ENCODE data around the gene TBX21. TPM values are rescaled to one million over a fixed set of nuclear protein-coding genes. Genes with fewer than 3 reads are reported as not detected.
A peak's percentile ranks its signal among the peaks of the same experiment; 100 is the strongest.

TBX21 gene
- total RNA-seq (10 to 100 TPM; 10.6 to 12.3 TPM), total RNA-seq (3.0 to 778 (median 29.8) reads per million in 172 experiments)
- polyA plus RNA-seq (2013, experiment 1 of 2): 14.3 TPM
- 12.8 TPM for polyA plus RNA-seq (2013, experiment 2 of 2)

GRCh38 chr17:47733047-47733673 is at the start of gene TBX21:
TBX21 (plus strand) TSS chr17:47733236; CDS start chr17:47733455, 219 bp downstream.
- H3K27ac Mint-ChIP-seq: peak within 1 kb of the TSS; percentile 85
- ChIA-PET POLR2A (interaction anchor here (0.7 to 1.6 kb wide), 10 partner anchors 8 to 162 kb away, joined by 3 to 11 read pairs (median 4); partner anchors contain the start of genes KPNB1, LRRC46, MRPL10 and SP2), CTCF (interaction anchor here (0.6 to 2.6 kb wide), 19 partner anchors 9 to 157 kb away, joined by 3 to 19 read pairs (median 4); partner anchors contain the start of gene KPNB1)
- Histone ChIP-seq H3K4me1 (ENCODE audit: insufficient read depth, low read length) (peaks cover 67% of the 10 kb centered on the region), H3K4me3 (ENCODE audit: low read length) (peak within 1 kb of the TSS; percentile 90), H3K36me3 (ENCODE audit: insufficient read depth, low read length) (no peaks in the 10 kb centered on the region), H3K9me3 (ENCODE audit: control insufficient read depth in 1 of 2, insufficient read depth in 1 of 2, low read length in 2 of 2) (no peaks in the 10 kb centered on the region), H3K27me3 (ENCODE audit: control insufficient read depth in 1 of 2, insufficient read depth in 2 of 2, low read length in 2 of 2) (peaks cover 0 to 2% of the 10 kb centered on the region in 2 experiments), H3K27ac (ENCODE audit: low read depth in 1 of 2, low read length in 2 of 2) (peak within 1 kb of the TSS in 1 of 2 donors; percentile 64)
- H3K36me3 Mint-ChIP-seq (ENCODE audit: low read depth): no peaks in the 10 kb centered on the region
- peak within 1 kb of the TSS; percentile 95 for H3K4me3 Mint-ChIP-seq
- ATAC-seq (ENCODE audit: poor library complexity): peak; percentile 91
- intact Hi-C loops (cut with DNase I, micrococcal nuclease): no loop called here
- peaks cover 11% of the 10 kb centered on the region for H3K27me3 Mint-ChIP-seq
- no peaks in the 10 kb centered on the region for H3K9me3 Mint-ChIP-seq
- H3K4me1 Mint-ChIP-seq (ENCODE audit: low read depth): peaks cover 28% of the 10 kb centered on the region
- DNase-seq: peak; percentile 79 to 95 (median 87)
- TF ChIP-seq CTCF (IDR thresholded peaks at IDR 0.05): peak; percentile 64

- H3K36me3 ChIP-seq (ENCODE audit: insufficient read depth, low read length): peaks cover 63% of the 10 kb centered on the region
Measured at GRCh38 chr17:47684025-47684424, 49.0 kb upstream of the TBX21 start.

GRCh38 chr17:47684535-47685193 is 48.4 kb upstream of the TBX21 start:
- DNase-seq (no peak), ATAC-seq (ENCODE audit: poor library complexity) (no peak)
- peaks cover 5% of the 10 kb centered on the region for H3K4me1 Mint-ChIP-seq (ENCODE audit: low read depth)
- H3K4me1 ChIP-seq (ENCODE audit: insufficient read depth, low read length): no peaks in the 10 kb centered on the region
- POLR2A ChIA-PET: no interaction called here
- no peaks in the 10 kb centered on the region for H3K27me3 ChIP-seq (ENCODE audit: control insufficient read depth in 1 of 2, insufficient read depth in 2 of 2, low read length in 2 of 2)
- intact Hi-C loops (cut with DNase I, micrococcal nuclease): no loop called here
- H3K36me3 Mint-ChIP-seq (ENCODE audit: low read depth): peaks cover 62% of the 10 kb centered on the region
- H3K4me3 Mint-ChIP-seq: no peak overlapping the region
- CTCF ChIA-PET: no interaction called here
- no peaks in the 10 kb centered on the region for H3K9me3 Mint-ChIP-seq
- peaks cover 57% of the 10 kb centered on the region for H3K36me3 ChIP-seq (ENCODE audit: insufficient read depth, low read length)
- peak overlapping the region; percentile 13 for H3K27ac Mint-ChIP-seq
- no peak overlapping the region for H3K4me3 ChIP-seq (ENCODE audit: low read length)
- H3K27me3 Mint-ChIP-seq: no peaks in the 10 kb centered on the region
- no peak overlapping the region for H3K27ac ChIP-seq (ENCODE audit: low read depth in 1 of 2, low read length in 2 of 2)
- no peak for TF ChIP-seq CTCF (IDR thresholded peaks at IDR 0.05)
- H3K9me3 ChIP-seq (ENCODE audit: control insufficient read depth in 1 of 2, insufficient read depth in 1 of 2, low read length in 2 of 2): no peaks in the 10 kb centered on the region

More at GRCh38 chr17:47684025-47684424, 49.0 kb upstream of the TBX21 start:
- POLR2A ChIA-PET: no interaction called here
- Mint-ChIP-seq H3K4me3 (no peak overlapping the region), H3K36me3 (ENCODE audit: low read depth) (peaks cover 68% of the 10 kb centered on the region), H3K9me3 (no peaks in the 10 kb centered on the region), H3K4me1 (ENCODE audit: low read depth) (peaks cover 5% of the 10 kb centered on the region), H3K27me3 (no peaks in the 10 kb centered on the region), H3K27ac (peak overlapping the region; percentile 13)
- ATAC-seq (ENCODE audit: poor library complexity) (no peak), DNase-seq (no peak)
- Histone ChIP-seq H3K9me3 (ENCODE audit: control insufficient read depth in 1 of 2, insufficient read depth in 1 of 2, low read length in 2 of 2) (no peaks in the 10 kb centered on the region), H3K27me3 (ENCODE audit: control insufficient read depth in 1 of 2, insufficient read depth in 2 of 2, low read length in 2 of 2) (no peaks in the 10 kb centered on the region), H3K4me3 (ENCODE audit: low read length) (no peak overlapping the region), H3K4me1 (ENCODE audit: insufficient read depth, low read length) (no peaks in the 10 kb centered on the region), H3K27ac (ENCODE audit: low read depth in 1 of 2, low read length in 2 of 2) (no peak overlapping the region)
- CTCF ChIA-PET: no interaction called here
- no peak for TF ChIP-seq CTCF (IDR thresholded peaks at IDR 0.05)
- intact Hi-C loops (cut with DNase I, micrococcal nuclease): no loop called here

All from CD4-positive, alpha-beta T cell (primary cell).